ENCODE results near the gene PLP2. TPM values are rescaled to one million over a fixed set of nuclear protein-coding genes. Genes with fewer than 3 reads are reported as not detected.
A peak's percentile ranks its signal among the peaks of the same experiment; 100 is the strongest.

PLP2 gene
- total and polyA plus RNA-seq, 2 of the 4 experiments (the other 2 are of a cell fraction) = 22.6 to 156 TPM

DNA sequence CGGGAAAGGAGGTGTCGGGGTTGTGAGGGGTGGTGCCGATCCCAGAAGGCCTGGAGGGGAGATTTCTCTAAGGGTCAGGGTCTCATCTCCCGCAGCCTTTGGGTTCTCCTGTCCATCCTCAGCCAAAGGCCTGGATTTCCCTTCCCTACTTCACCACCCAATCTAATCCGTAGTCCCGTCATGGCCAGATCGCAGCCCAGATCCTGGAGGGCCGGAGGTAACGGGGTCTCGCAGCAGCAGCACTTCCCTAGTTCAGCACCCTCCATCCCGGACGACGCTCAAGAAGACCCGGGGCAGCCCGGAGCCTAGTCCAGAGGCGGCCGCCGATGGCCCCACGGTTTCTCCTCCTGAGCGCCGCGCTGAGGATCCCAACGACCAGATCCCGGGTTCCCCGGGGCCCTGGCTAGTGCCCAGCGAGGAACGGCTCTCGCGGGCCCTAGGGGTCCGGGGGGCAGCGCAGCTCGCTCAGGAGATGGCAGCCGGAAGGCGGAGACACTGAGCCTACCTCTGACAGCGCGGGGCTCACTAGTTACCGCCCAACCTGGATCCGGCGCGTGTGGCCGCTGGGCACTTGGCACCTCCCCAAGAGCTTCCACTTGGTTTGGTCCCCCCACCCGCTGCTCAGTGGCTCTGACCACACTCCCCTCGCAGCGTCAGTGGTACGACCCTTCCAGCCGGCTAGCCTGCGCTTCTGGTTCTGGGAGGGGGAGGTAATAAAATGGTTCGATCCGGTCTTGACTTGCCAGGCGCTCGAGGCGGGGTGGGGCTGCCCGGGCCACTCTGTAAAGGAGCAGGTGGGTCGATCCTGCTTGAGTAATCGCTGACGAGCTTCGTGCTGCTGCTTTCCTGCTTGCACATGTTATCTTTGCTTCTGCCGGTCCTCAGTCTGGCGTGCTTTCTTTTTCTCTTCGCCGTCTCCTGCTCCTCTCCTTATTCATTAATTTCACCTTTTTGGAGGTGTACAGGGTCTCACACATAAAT, 5.5 kb upstream of the PLP2 start:
- dilution Hi-C loops (cut with HindIII; ENCODE audit: low sequenced_read_pairs, unreplicated experiment) = no loop called here
- Histone ChIP-seq H2BK120ac (ENCODE audit: low read depth, low read length) (peak overlapping the region; percentile 50), H4K91ac (ENCODE audit: insufficient read depth, low read depth, low read length) (peak overlapping the region; percentile 98), H3K4me3 (ENCODE audit: insufficient read depth, low read depth, low read length) (peak overlapping the region; percentile 39; the same call in 1 of the 2 replicates), H3K9me1 (ENCODE audit: insufficient read depth, low read length) (no peaks in the 10 kb centered on the region), H3K4me1 (ENCODE audit: control insufficient read depth, insufficient read depth, low read length) (peaks cover 9% of the 10 kb centered on the region), H3K56ac (ENCODE audit: extremely low read depth, insufficient read depth, low read length) (peak overlapping the region; percentile 63; the same call in 1 of the 2 replicates), H4K20me1 (ENCODE audit: insufficient read depth, low read length) (no peaks in the 10 kb centered on the region), H3K9me3 (ENCODE audit: control insufficient read depth, insufficient read depth, low read length) (no peaks in the 10 kb centered on the region; the same call in 1 of the 2 replicates), H3K27ac (ENCODE audit: insufficient read depth, low read length) (peak overlapping the region; percentile 91), H2BK5ac (ENCODE audit: low read depth, low read length, poor library complexity, severe bottlenecking) (peak overlapping the region; percentile 93), H4K8ac (ENCODE audit: low read depth in 2 of 2, low read length in 2 of 2) (peak overlapping the region; percentile 80 to 89), H3K14ac (replicated peaks; ENCODE audit: low read depth, low read length) (peak overlapping the region; percentile 15; the same call in 1 of the 2 replicates), H3K23ac (ENCODE audit: low read depth, low read length) (peak overlapping the region; percentile 14; the same call in 1 of the 2 replicates), H3K27me3 (ENCODE audit: control insufficient read depth, insufficient read depth, low read length) (no peaks in the 10 kb centered on the region), H2BK20ac (ENCODE audit: low read depth, low read length) (peak overlapping the region; percentile 27), H2AK5ac (ENCODE audit: low read depth, low read length) (peak overlapping the region; percentile 33), H3K79me1 (ENCODE audit: low read depth in 1 of 2, low read length in 2 of 2) (no peaks in the 10 kb centered on the region; a peak in 1 of 4 replicates), H3K36me3 (ENCODE audit: control insufficient read depth, insufficient read depth, low read length) (no peaks in the 10 kb centered on the region), H3K18ac (ENCODE audit: low read depth, low read length) (peak overlapping the region; percentile 18), H2BK15ac (ENCODE audit: low read depth, low read length) (peak overlapping the region; percentile 73; the same call in 2 of the 3 replicates), H4K5ac (ENCODE audit: low read depth, low read length) (peak overlapping the region; percentile 50), H3K4ac (ENCODE audit: low read depth, low read length) (peak overlapping the region; percentile 70), H2AFZ (replicated peaks; ENCODE audit: low read length, poor library complexity) (peak overlapping the region; percentile 92), H2AK9ac (replicated peaks; ENCODE audit: low read depth, low read length, poor library complexity) (peak overlapping the region; percentile 93), H3K4me2 (ENCODE audit: low read depth, low read length) (peak overlapping the region; percentile 45), H3K9ac (ENCODE audit: low read depth, low read length) (peak overlapping the region; percentile 69)
- intact Hi-C loops (cut with micrococcal nuclease) = loop anchor here (10.0 kb wide), 1 partner anchor 91 kb away; the partner anchor contains the start of genes PRAF2 and WDR45
- peak; percentile 61 for DNase-seq
- ChIA-PET POLR2A (ENCODE audit: unreplicated experiment) (interaction anchor here (1.4 kb wide), 1 partner anchor 10 kb away, joined by 3 read pairs; no protein-coding TSS in a partner anchor), CTCF (interaction anchor here (1.3 kb wide), 1 partner anchor 10 kb away, joined by 3 read pairs; no protein-coding TSS in a partner anchor)
- no TSS peak for BruUV-seq (replicated peaks)
- in situ Hi-C loops (cut with MboI; ENCODE audit: low sequenced_read_pairs) = no loop called here
- ATAC-seq (ENCODE audit: low read depth) = no peak
- 45% methylated on average over 17 of the region's 61 CpGs; no CpG with 5 or more reads in 1 of the 2 experiments for WGBS, 2 experiments (ENCODE audit: extremely low coverage in 2 of 2, insufficient read length in 1 of 2)
- TF ChIP-seq BHLHE40 (IDR thresholded peaks at IDR 0.05; ENCODE audit: low read depth, low read length) (0 out of 2 replicates have a peak, but pooled peaks have one; percentile 26), CEBPB (IDR thresholded peaks at IDR 0.05; ENCODE audit: low read depth, low read length) (0 out of 2 replicates have a peak, but pooled peaks have one; percentile 17), POLR2A (IDR thresholded peaks at IDR 0.05; ENCODE audit: low read depth, low read length) (no peak)

Data from IMR-90 (cell line).